Activated T-cell treated with anti-CD3 and anti-CD28 coated beads for 1 hour (primary cell): Measurements from ENCODE around the gene OR9G1.
"Not testable (repeated sequence)": the region's sequence is repeated elsewhere in the genome, so short reads cannot be mapped to it uniquely, and the experiment has no call there.

Experiments
- DNase-seq: peaks from one replicate; pipeline ENCODE4 v3.0.0-alpha.2; 2020; ENCODE audit warnings: low read depth

OR9G1 gene, protein sequence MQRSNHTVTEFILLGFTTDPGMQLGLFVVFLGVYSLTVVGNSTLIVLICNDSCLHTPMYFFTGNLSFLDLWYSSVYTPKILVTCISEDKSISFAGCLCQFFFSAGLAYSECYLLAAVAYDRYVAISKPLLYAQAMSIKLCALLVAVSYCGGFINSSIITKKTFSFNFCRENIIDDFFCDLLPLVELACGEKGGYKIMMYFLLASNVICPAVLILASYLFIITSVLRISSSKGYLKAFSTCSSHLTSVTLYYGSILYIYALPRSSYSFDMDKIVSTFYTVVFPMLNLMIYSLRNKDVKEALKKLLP

DNA sequence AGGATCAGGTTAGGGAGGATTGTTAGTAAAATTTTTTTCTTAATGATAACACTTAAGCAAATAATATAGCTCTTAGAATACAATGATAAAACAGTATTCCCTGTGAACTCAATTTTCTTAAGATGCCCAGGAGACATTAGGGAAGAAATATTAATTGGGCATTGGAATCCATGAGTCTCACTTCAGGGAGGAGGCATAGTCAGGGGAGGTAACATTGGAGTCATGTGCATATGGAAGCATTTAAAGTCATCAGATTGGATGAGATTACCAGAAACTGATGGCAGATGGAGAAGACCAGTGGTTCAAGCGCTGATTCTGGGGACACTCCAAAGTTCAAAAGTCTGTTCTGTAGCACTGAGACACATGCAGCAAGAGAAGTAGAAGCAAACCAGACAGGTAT, at the start of gene OR9G1:
Gene OR9G1 (plus strand): TSS at position 301 of the 400 bp plus-strand sequence. CDS start 1,293 bp downstream, outside the sequence.
- no peak for DNase-seq

DNA sequence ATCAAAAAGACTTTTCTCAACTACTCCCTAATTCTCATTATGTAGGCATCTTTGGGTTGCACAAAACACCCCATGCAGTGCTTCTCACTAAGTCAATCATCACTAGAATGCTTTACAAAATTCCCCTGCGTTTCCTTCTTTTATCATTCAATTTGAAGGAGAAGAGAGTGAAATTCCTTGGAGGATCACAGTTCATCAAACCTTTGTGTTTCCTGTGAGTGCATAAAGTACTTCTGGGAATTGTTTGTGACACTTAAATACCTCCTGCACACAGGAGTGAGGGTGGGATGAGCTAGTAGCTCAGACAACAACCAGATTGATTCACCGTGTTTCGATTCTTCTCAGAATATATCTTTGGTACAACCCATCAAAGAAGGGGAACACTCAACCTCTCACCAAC, 39.1 kb upstream of the OR9G1 start:
- DNase-seq: no peak

DNA sequence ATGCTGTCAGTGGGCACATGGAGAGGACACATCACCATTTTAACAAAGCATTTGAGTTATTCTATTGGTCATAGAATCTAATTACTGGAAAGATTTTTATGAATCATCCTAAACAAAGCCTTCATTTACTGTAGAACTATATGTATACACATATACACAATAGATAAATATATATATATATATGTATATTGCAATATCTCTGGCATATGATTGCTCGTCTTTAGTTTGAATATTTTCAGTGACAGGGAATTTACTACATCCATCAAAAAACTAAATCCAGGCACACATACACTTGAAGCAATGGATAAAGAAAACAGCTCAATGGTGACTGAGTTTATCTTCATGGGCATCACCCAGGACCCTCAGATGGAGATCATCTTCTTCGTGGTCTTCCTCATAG, 35.5 kb upstream of the OR9G1 start, which contains the start of gene OR5AR1:
Gene OR5AR1 (plus strand): TSS at position 301 of the 400 bp plus-strand sequence. CDS start 0 bp downstream, at position 301.
- no peak for DNase-seq

DNA sequence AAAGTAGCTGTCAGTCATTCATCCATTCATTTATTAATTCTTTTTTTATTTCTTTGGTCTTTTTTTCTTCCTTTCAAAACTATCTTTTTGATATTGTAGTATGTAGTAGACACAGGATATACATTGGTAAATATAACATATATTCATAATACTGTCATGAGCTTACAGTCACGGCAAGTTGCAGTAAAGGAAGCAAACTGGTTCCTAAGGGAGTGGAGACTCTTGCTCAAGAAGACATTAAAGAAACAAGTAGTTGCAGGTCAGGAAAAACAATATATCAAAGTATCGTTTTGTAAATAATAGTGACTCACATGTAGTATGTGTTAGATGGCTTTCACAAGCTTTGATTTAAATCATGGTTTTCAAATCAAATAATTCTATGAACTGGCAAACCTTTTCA, 27.9 kb upstream of the OR9G1 start:
- DNase-seq: no peak

DNA sequence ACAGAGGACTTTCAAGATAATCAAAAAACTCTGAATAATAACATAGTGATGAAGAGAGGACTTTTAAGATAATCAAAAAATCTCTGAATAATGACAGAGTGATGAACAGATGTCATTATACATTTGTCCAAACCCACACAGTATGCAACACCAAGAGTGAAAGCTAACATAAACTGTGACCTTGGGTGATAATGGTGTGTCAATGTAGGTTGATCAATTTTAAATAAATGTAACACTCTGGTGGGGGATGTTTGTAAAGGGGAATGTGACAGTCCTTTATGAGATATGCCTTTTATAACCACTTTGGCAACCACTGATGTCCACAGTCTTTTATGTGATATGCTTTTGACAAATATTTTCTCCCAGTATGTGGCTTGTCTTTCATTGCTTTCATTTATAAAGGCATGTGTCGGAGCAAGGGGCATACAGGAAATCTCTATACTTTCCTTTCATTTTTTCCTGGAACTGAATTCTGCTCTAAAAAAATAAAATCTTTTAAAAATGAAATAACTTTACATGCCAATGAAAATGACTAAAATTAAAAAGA, 10.3 kb upstream of the OR9G1 start:
- DNase-seq: no peak

DNA sequence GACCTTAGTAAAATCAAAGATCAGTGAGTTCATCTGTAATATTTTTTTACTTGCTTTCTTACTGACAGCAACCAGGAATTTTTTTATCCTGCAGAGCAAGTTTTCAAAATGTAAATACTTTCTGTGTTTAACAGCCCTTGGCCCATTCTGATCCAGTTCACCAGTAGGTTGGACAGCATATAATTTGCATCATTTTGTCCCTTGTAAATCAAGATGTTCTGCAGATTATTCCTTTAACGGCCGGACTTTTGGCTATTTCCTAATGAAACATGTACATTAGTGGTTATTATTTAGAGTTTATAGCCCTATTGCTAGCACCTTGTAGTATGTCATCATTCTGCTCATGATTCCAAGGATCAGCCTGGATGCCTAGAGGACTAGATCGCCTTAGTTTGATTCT, 7.7 kb upstream of the OR9G1 start:
- not testable (repeated sequence) for DNase-seq

DNA sequence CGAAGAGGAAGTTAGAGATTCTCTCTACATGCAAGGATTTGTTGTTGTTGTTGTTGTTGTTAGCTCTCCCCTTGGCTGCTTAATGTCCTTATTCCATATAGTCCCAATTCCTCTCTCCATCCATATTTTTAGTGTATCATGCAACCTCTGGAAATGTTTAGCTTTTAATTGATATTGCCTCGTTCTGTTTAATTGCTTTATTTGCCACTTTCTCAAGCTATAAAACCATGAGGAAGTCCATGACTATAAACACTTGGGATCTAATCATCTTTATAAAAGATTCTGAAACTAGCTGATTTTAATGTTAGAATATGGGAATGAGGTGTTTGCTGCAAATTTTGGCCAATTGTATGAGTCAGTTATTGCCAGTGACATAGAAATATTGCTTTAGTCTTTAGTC, 5.5 kb upstream of the OR9G1 start:
- no peak for DNase-seq

DNA sequence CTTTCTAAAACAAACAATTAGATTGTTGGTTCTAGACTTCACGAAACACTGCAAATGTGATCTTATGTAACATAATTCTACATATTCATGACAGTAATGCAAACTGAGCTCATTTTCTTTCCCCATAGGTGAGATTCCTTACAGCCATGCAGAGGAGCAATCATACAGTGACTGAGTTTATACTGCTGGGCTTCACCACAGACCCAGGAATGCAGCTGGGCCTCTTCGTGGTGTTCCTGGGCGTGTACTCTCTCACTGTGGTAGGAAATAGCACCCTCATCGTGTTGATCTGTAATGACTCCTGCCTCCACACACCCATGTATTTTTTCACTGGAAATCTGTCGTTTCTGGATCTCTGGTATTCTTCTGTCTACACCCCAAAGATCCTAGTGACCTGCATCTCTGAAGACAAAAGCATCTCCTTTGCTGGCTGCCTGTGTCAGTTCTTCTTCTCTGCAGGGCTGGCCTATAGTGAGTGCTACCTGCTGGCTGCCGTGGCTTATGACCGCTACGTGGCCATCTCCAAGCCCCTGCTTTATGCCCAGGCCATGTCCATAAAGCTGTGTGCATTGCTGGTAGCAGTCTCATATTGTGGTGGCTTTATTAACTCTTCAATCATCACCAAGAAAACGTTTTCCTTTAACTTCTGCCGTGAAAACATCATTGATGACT, 1.5 kb downstream of the OR9G1 start:
- no peak for DNase-seq

DNA sequence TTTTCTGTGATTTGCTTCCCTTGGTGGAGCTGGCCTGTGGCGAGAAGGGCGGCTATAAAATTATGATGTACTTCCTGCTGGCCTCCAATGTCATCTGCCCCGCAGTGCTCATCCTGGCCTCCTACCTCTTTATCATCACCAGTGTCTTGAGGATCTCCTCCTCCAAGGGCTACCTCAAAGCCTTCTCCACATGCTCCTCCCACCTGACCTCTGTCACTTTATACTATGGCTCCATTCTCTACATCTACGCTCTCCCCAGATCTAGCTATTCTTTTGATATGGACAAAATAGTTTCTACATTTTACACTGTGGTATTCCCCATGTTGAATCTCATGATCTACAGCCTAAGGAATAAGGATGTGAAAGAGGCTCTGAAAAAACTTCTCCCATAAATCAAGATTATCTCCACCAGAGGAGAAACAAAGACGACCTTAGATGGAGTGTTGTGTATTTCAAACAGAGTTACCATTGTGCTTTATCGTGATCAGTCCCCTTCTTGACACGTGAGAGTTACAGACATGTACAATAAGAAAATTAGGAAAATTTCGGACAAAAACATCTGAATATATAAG, 2.1 kb downstream of the OR9G1 start:
- DNase-seq: no peak

DNA sequence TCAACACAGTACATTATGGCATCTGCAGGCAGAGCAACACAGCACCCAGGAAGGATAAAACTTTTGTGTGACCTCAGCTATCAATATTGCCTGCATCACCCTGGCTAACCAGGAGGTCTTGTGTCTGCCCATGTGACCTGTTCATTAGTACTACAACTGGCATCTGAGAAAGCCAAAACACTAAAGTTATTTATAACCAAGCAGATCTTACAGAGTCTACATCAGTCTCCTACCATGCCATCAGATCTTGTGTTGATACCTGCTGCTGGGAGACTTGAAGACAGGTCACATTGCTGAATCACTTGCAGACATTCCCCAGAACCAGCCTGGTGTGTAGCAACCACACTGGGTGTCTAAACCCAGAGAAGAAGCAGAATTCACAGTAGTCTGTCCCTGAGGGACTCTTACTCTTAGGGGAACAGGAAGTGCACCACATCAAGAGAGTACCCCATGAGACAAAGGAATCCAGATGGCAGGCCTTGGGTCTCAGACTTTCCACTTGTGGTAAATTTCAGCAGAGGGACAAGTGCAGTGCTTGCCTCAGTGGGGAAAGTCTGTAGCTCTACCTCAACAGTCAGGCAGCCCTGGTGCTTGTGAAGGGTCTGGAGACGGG, 7.0 kb downstream of the OR9G1 start:
- DNase-seq: no peak

DNA sequence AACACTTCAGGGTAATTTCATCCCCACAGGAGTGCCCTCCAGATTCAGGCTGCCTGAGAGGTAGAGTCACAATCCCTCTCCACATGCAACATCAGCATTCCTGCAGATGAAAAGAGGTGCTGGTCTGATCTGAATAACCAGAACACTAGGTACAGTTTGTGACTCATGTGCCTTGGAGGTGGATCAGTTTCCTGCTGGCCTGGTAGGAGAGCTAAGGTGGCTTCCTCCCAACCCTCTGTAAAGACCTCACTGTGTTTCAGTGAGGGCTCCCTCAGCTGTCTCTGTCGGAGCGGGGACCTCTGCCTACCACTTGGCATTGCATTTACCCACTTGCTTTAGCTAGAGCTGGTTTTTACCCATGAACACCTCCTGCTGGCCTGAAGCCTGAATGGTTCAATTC, 7.6 kb downstream of the OR9G1 start:
- DNase-seq: no peak

DNA sequence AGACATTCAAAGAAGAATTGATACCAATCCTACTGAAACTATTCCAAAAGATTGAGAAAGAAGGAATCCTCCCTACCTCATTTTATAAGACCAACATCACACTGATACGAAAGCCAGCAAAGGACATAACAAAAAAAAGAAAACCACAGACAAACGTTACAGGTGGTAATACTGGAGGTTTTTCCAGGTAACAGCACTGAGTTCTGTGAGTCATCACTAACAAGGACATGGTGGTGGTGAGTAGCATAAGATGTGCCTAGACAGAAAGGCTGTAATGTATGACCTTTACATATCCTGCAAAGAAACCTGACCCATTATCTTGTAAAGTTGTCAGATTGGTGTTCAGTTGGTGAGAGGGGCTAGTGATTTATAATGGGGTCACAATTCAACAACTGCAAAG, 15.3 kb downstream of the OR9G1 start:
- DNase-seq: no peak

DNA sequence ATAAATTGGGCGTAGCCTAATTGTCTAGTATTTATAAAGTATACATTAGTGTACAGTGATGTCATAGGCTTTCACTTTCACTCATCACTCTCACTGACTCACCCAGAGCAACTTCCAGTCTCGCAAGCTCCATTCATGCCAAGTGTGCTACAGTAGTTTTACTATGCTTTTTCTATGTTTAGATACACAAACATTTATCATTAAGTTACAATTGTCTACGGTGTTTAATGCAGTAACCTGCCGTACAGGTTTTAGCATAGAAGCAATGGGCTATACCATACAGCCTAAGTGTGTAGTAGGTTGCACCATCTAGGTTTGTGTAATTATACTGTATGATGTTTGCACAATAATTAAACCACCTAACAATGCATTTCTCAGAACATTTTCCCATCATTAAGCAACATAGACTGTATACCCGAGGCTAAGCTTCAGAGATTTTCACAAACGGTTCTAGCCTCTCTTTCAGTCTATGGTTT, 17.5 kb downstream of the OR9G1 start:
- DNase-seq: no peak

DNA sequence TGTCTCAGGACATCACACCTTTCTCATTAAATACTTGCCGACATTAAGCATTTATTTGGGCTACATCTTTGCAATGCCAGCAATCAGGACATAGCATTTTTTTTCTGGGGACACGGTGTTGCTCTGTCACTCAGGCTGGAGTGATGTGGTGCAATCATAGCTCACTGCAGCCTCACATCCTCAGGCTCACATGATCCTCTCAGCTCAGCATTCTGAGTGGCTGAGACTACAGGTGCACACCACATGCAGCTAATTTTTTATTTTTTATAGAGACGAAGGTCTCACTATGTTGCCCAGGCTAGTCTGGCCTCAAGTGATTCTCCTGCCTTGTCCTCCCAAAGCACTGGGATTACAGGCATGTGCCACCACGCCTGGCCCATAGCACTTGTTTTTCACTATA, 21.6 kb downstream of the OR9G1 start:
- no peak for DNase-seq

DNA sequence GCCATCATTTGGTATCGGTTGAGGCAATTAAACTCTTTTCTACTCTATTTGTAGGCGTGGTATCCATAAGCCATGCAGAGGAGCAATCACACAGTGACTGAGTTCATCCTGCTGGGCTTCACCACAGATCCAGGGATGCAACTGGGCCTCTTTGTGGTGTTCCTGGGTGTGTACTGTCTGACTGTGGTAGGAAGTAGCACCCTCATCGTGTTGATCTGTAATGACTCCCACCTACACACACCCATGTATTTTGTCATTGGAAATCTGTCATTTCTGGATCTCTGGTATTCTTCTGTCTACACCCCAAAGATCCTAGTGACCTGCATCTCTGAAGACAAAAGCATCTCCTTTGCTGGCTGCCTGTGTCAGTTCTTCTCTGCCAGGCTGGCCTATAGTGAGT, 41.2 kb downstream of the OR9G1 start:
- no peak for DNase-seq

DNA sequence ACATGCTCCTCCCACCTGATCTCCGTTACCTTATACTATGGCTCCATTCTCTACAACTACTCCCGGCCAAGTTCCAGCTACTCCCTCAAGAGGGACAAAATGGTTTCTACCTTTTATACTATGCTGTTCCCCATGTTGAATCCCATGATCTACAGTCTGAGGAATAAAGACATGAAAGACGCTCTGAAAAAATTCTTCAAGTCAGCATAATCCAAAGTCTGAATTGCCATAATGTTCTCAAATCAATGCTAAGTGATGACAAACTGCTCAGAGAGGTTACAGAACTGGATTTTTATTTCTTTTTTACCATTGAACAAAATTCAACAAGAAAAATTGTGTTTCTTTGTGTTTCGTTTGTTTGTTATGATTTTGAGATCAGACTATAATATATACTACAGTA, 42.0 kb downstream of the OR9G1 start:
- no peak for DNase-seq

DNA sequence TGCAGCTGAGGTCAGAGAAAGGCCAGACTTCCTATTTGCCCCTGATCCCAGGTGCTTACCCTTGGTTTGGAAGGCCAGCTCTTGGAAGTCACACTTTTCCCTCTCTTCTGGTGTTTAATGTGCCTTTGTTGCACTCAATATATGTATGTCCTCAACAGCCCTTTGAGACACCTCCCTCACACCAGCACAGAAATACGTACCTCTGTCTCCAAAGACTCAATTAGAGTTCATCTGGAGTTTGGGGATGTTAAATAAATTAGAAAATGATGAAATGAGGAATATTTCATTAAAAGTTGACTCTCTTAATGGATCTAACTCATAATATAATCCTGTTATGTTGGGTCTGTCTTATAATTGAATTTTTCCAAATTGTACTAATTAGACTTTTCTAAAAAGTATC, 49.7 kb downstream of the OR9G1 start, which contains the start of gene OR9G4:
Gene OR9G4 (minus strand): TSS at position 101 of the 400 bp plus-strand sequence. CDS start 4,931 bp downstream, outside the sequence.
- no peak for DNase-seq

DNA sequence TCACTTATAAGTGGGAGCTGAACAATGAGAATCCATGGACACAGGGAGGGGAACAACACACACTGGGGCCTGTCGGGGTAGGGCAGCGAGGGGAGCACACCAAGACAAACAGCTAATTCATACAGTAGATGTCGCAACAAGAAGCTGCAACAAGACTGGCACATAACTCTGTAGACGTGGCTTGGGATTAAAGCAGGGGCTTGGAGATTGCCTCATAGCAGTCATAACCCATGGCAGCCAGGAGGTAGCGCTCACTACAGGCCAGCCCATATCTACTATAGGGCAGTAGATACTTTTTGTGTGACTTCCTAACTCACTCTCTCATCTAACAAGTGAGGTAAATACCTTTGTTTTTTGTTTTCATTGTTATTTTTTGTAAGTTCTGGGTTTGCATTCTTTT, 51.3 kb downstream of the OR9G1 start:
- no peak for DNase-seq

DNA sequence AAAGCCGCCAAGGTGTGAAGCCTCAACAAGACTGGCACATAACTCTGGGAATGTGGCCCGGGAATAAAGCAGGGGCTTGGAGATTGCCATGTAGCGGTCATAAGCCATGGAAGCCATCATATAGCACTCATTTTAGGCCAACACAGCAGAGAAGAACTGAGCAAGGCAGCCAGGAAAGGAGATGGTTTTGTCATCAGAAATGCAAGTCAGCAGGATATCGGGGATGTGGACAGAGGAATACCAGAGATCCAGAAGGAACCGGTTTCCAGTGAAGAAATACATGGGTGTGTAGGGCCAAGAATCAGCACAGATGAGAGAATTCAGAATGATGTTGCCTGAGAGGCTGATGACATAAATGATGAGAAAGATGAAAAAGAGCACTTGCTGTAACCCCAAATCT, 52.6 kb downstream of the OR9G1 start:
- no peak for DNase-seq
